ENCODE results near the gene RPEL1.

GRCh38 chr10:103232131-103232673 is 13.5 kb upstream of the RPEL1 start:
- no peak for TF ChIP-seq POLR2A (IDR thresholded peaks at IDR 0.05)
- no peak for TF ChIP-seq CTCF (IDR thresholded peaks at IDR 0.05)
